H7 (cell line): Measurements from ENCODE around the gene RBM33. TPM values are rescaled to one million over a fixed set of nuclear protein-coding genes. Genes with fewer than 3 reads are reported as not detected.

Experiments used
- DNase-seq: peaks from one replicate; pipeline ENCODE4 v3.0.0; 2012
- H3K27me3 ChIP-seq: 2 replicates; pipeline ENCODE4 v1.6.0; 2011; ENCODE audit warnings: mild to moderate bottlenecking, low read length; ENCODE audit not compliant: control insufficient read depth, insufficient read depth
- H3K36me3 ChIP-seq: replicated peaks from 2 replicates; pipeline ENCODE4 v1.5.1; 2011; ENCODE audit warnings: low read length; ENCODE audit not compliant: control insufficient read depth, insufficient read depth
- H3K4me3 ChIP-seq: 2 replicates; pipeline ENCODE4 v1.5.1; 2011; ENCODE audit warnings: low read depth, mild to moderate bottlenecking, control low read depth, low read length, moderate library complexity; ENCODE audit not compliant: insufficient read depth
- total RNA-seq: library from RNA; depleted of rRNA; stranded (reverse); fragments of >200 nt; shearing (Covaris generic); gene quantifications from 2 replicates; pipeline ENCODE4 v1.2.3, GENCODE V29; 2014

Gene RBM33
- total RNA-seq, 1 experiment from 2014 or later, result 15.4 TPM

DNA sequence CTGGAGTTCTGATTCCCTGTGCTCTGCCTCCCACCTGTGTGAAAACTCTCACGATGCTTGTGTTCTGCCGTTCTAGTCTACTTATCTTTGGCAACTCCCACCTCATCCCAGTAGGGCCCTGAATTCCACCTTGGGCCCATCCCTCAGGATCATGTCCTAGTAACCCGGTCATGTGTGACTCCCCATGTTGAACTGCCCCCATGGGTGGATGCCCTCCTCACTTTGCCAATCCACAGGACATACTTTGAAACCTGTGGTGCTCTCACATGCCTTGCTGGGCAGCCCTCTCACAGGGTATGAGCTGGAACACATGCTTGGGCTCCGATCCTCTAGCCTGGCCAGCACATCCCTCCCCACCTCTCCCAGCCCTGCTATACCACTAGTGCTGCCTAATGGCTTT is 3.8 kb upstream of the RBM33 start:
- DNase-seq, result no peak
- Histone ChIP-seq H3K36me3 (peaks cover 1% of the 10 kb centered on the region), H3K4me3 (no peak overlapping the region), H3K27me3 (no peaks in the 10 kb centered on the region)

DNA sequence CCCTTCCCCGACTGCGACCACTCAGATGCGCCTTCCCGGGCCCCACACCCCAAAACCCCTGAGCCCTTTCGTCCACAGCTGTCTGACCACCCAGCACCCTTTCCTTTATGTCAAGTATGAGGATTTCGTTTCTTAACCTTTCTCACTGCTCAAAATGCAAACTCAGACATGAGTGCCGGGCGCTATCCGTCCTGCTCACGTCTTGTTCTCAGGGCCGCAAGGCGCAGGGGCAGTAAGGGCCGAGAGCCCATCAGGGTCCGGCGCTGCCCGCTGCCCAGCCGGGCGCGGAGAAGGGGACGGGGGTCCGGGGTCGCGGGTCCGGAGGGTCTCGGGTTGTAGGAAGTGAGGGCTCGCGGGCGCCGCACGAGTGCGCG is 670 bp upstream of the RBM33 start:
- DNase-seq, result no peak

DNA sequence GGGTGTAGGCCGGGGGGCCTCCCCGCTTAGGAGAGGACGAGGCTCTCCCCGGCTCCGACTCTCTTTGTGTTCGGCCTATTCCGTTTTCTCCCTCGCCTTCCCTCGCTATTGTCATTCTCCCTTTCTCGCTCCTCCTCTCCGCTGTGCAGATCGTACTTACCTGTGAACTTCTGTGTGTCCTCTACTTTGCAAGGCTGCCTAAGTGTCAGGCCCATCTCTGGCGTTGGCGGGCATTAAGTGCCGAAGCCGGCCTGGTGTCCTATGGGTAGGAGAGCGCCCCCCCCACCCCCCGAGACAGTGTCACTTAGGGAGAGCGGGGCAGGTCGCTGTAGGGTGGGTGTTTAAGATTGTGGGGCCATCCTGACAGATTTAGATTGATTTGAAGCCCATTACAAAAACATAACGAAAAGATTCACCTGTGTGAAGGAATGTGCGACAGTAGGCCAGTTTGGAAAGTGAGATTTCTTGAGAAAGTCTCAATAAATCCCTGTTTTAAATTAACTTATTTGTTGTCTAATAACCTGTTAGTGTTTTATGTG is 579 bp downstream of the RBM33 start:
- no peak for DNase-seq

More for the DNA sequence above, 670 bp upstream of the RBM33 start:
- H3K27me3 ChIP-seq, result no peaks in the 10 kb centered on the region
- peak overlapping the region; percentile 99 for H3K4me3 ChIP-seq
- peaks cover 3% of the 10 kb centered on the region for H3K36me3 ChIP-seq

DNA sequence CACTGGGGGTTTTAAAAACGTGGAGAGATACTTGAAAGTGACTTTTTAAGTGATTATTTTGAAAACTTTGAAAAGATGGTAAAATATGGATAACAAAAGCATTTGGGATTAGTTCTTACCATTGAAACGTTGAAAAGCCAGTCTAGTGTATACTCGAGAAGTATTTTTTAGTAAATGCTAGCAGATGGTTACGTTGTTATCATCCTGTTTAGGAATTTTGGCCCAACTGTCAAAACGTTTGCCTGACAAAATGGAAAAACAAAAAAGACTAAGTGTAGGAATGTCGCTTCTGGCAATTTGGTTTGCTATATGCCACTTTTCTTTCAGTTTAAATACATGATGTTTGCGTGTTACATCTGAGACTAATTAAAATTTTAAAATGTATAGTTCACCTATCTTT is 1.2 kb downstream of the RBM33 start:
- Histone ChIP-seq H3K4me3 (peak overlapping the region; percentile 99), H3K36me3 (peaks cover 3% of the 10 kb centered on the region), H3K27me3 (no peaks in the 10 kb centered on the region)
- no peak for DNase-seq

More for the DNA sequence above, 579 bp downstream of the RBM33 start:
- H3K36me3 ChIP-seq, result peaks cover 3% of the 10 kb centered on the region
- peak overlapping the region; percentile 99 for H3K4me3 ChIP-seq
- no peaks in the 10 kb centered on the region for H3K27me3 ChIP-seq

DNA sequence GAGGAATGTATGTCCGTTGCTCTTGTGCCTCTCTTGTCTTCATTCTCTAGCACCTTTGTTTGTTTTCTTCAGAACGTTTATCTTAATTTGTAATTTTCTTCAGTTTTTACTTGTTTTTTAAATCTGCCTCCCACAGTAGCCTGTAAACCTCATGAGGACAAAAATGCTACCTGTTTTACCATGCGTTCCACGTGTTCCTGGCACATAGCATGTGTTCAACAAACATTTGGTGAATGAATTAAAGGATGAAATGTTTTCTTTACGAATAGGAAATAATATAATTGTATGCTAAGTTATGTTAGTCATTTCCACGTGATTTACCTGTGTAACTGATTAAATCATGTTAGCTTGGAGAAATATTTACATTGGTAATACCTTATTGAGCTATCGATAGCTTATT is 2.2 kb downstream of the RBM33 start:
- H3K4me3 ChIP-seq, result no peak overlapping the region
- no peaks in the 10 kb centered on the region for H3K27me3 ChIP-seq
- peaks cover 1% of the 10 kb centered on the region; the same call in 1 of the 2 replicates for H3K36me3 ChIP-seq
- DNase-seq, result no peak

DNA sequence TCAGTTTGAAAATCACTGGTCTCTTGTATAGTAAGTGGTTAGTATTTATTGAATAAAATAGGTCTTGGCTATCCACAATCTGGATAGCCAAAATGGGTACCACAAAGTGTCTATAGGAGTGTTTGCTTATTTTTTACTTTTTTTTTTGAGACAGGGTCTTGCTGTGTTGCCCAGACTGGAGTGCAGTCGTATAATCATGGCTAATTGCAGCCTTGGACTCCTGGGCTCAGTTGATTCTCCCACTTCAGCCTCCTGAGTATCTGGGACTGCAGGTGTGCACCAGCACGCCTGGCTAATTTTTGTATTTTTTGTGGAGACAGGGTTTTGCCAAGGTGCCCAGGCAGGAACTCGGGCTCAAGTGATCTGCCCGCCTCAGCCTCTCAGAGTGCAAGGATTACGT is 2.8 kb downstream of the RBM33 start:
- 0 out of 2 replicates have a peak, but pooled peaks cover 1% of the 10 kb centered on the region for H3K36me3 ChIP-seq
- no peaks in the 10 kb centered on the region for H3K27me3 ChIP-seq
- no peak for DNase-seq
- no peak overlapping the region for H3K4me3 ChIP-seq

DNA sequence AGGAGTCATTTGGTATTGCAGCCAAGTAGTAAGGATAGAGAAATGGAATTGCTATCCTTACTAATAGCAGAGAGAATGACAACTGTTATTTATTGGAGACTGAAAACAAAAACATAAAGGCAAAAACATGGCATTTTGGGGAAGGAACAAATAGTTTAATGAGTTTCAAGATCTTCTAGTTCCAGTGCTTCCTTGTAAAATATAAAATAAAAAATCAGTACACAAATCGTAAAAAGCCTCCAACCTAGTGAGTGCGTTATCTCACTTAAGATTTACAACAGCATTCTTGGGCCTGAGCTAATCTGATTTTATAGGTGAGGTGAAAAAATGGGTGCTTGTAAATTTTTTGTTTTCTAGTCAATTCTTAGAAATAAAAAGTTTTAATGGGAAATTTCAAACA is 3.3 kb downstream of the RBM33 start:
- Histone ChIP-seq H3K4me3 (no peak overlapping the region), H3K36me3 (0 out of 2 replicates have a peak, but pooled peaks cover 1% of the 10 kb centered on the region), H3K27me3 (no peaks in the 10 kb centered on the region)
- DNase-seq, result no peak

DNA sequence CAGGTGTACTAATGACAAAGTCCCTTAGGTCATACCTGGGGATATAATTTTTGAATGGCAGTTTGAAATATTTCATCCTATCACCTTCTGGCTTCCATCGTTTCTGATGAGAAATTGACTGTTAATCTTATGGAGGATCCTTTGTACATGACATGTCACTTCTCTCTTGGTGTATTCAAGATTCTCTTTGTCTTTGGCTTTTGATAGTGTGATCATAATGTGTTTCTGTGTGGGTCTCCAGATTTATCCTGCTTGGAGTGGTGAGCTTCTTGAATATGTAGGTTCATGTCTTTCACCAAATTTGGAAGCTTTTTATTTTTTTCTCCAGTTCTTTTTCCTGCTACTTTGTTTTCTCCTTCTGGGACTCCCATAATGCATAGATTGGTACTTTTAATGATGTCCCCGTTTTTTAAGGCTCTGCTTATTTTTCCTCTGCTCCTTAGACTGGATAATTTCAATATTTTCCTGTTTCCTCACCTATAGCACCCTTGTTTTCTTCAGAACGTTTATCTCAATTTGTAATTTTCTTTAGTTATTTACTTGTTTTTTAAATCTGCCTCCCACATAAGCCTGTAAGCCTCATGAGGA is 4.4 kb downstream of the RBM33 start:
- Histone ChIP-seq H3K27me3 (no peaks in the 10 kb centered on the region), H3K4me3 (no peak overlapping the region), H3K36me3 (0 out of 2 replicates have a peak, but pooled peaks cover 1% of the 10 kb centered on the region)
- no peak for DNase-seq

DNA sequence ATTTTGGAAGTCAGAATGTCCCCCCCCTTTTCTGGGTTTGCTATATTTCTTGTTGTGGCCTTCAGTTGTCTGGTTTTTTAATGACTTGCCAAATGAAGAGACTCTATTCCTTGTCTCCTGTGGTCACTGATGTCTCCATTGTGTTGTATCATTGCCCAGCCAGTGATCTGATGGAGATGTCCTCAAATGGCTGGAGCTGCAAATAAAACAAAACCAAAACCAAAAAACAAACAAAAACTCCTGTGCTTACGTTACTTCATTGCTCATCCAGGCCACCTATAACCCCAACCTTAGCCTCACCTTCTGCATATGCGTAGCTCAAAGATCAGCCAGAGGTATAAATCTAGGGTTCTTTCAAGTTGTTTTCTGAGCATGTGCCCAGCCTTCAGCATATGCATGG is 5.1 kb downstream of the RBM33 start:
- Histone ChIP-seq H3K36me3 (0 out of 2 replicates have a peak, but pooled peaks cover 1% of the 10 kb centered on the region), H3K27me3 (no peaks in the 10 kb centered on the region), H3K4me3 (no peak overlapping the region)
- DNase-seq, result no peak

DNA sequence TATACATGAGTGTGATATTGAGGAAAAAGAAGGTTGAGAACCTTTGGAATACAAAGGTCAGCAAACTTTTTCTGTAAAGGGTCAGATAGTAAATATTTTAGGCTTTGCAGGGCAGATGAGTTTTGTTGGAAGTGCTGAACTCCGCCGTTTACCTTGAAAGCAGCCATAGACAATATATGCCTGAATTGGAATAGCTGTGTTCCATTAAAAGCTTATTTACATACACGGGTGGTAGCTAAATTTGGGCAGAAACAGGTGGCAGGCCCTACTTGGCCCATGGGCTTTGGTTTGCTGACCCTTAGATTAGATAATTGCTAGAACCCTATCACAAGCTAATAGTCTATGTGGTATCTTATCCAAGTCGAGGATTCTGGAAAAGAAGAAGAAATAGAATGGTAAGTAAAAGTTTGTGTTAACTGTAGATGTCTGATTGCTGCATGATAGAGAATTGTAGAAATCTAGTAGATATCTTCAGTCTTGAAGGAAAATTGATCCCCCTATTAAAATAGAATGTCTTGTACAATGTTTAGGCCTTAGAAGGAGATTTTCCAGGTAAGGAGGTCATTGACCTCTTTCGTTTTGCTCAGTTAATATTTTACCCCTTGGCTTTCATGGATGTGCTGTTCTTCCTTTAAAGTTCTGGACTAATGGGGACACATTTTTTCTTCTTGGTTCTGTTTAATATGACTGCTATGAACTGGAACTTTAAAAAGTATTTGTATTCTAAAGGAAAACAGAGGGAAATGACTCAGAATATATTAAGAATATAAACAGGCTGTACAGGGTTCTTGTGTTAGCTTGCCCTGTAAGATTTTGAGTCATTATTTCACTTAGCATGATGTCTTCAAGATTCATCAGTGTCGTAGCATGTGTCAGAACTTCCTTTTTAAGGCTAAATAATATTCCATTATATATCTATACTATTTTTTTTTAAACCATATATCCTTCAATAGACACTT is 8.0 kb downstream of the RBM33 start:
- Histone ChIP-seq H3K27me3 (no peaks in the 10 kb centered on the region), H3K4me3 (no peak overlapping the region), H3K36me3 (0 out of 2 replicates have a peak, but pooled peaks cover 1% of the 10 kb centered on the region)
- no peak for DNase-seq

DNA sequence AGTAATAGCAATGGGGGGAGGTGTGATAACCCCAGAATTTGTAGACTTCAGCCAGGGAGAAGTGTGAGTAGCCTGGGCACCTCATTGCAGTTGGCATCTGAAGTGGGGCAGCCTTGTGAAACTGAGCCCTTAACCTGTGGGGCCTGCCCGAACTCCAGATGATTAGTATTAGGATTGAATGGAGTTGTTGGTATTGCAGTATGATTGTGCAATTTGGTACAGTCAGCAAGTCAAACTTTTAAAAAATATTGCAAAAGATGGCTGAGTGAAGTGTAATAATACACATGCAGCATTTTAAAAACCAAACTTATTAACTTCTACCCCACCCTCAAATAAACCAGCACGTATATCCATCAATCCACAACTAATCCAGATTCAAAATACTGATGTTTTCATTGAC is 9.3 kb downstream of the RBM33 start:
- no peak for DNase-seq
- Histone ChIP-seq H3K36me3 (no peaks in the 10 kb centered on the region), H3K4me3 (no peak overlapping the region), H3K27me3 (no peaks in the 10 kb centered on the region)

DNA sequence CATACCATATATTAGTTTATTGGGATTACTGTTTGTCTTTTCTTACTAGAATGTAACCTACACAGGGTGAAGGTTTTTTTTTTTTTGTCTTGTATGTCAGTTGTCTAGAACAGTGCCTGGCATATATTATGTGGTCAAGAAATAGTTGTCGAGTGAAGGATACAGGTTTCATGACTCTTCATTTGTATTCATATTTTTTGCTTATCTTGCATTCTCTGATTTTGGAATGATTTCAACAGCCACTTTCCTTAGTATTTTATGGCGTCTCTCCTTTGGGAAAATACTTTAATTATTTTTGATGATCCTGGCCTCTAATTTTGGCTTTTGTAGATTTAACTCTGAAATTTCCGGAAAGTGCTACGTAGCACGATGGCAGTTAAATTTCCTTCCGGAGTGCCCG is 12.4 kb downstream of the RBM33 start:
- DNase-seq, result no peak
- H3K36me3 ChIP-seq, result no peaks in the 10 kb centered on the region
- no peaks in the 10 kb centered on the region for H3K27me3 ChIP-seq
- H3K4me3 ChIP-seq, result no peak overlapping the region

DNA sequence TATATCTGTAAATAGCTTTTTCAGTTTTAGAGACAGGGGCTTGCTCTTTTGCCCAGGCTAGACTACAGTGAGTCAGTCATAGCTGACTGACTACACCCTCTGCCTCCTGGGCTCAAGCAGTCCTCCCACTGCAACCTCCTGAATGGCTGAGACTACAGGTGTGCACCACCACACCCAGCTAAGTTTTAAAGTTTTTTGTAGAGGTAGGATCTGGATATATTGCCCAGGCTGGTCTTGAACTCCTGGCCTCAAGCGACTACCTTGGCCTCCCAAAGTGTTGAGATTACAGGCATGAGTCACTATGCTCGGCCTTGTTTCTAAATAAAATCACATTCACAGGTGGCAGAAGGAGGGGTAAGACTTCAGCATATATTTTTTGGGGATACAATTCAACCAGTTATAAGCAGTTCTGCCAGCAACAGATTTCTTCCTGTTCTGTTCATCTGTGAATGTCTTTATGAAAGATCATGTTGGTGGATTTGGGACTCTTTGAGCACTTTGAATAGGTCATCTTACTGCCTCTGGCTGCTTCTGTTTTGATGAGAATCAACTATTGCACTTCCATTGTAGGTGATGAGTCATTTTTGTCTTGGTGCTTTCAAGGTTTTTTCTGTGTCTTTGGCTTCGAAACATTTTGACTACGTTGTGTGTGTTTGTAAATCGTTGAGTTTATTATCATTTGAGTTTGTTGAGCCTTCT is 15.7 kb downstream of the RBM33 start:
- no peak for DNase-seq
- H3K27me3 ChIP-seq, result no peaks in the 10 kb centered on the region
- H3K4me3 ChIP-seq, result no peak overlapping the region
- no peaks in the 10 kb centered on the region for H3K36me3 ChIP-seq

DNA sequence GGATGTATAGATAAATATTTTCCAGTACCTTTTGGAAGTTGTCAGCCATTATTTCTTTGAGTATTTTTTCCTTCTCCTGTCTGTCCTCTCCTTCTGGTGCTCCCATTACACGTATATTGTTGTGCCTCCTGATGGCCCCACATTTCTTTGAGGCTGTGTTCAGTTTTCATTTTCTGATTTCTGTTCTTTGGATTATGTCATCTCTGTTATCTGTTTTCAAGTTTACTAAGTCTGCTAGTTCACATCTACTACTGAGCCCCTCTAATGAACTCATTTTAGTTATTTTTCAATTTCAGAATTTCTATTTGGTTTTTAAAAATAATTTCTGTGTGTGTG is 16.3 kb downstream of the RBM33 start:
- DNase-seq, result no peak
- H3K27me3 ChIP-seq, result no peaks in the 10 kb centered on the region
- no peaks in the 10 kb centered on the region for H3K36me3 ChIP-seq
- no peak overlapping the region for H3K4me3 ChIP-seq
